Cardiac fibroblast (primary cell): ENCODE results near the gene GAPT.
A peak's percentile ranks its signal among the peaks of the same experiment; 100 is the strongest.
"Not testable (repeated sequence)": the region's sequence is repeated elsewhere in the genome, so short reads cannot be mapped to it uniquely, and the experiment has no call there.

Experiments used
- DNase-seq, 2 donors: peaks; one replicate each; pipeline versions ENCODE4 v3.0.0 to v3.0.0-alpha.2; 2010; ENCODE audit warnings: low read depth in 2 of 2
- H3K4me3 ChIP-seq, 2 donors: replicated peaks in 1 of 2; 1 replicate in 1 of 2; 2 replicates in 1 of 2; pipeline ENCODE4 v1.5.1; 2011; ENCODE audit warnings: low read depth in 2 of 2, low read length in 2 of 2, mild to moderate bottlenecking in 2 of 2, moderate library complexity in 1 of 2
- CTCF ChIP-seq: IDR thresholded peaks from one replicate; pipeline ENCODE4 v1.5.1; 2011; ENCODE audit warnings: low read depth, mild to moderate bottlenecking, low read length, inconsistent platforms

Gene GAPT

GRCh38 chr5:58505971-58506640 is 14.9 kb downstream of the GAPT start:
- no peak for TF ChIP-seq CTCF
- DNase-seq: no peak
- no peak overlapping the region for H3K4me3 ChIP-seq

- TF ChIP-seq CTCF: no peak
- no peak overlapping the region for H3K4me3 ChIP-seq
- DNase-seq: no peak
Measured at GRCh38 chr5:58507715-58508114, 16.5 kb downstream of the GAPT start.

- H3K4me3 ChIP-seq: no peak overlapping the region
- DNase-seq: no peak
- no peak for TF ChIP-seq CTCF
Measured at GRCh38 chr5:58517198-58517597, 26.0 kb downstream of the GAPT start.

- no peak overlapping the region for H3K4me3 ChIP-seq
- peak in 1 of 2 donors; percentile 29 for DNase-seq
- no peak for TF ChIP-seq CTCF
Measured at GRCh38 chr5:58523956-58524355, 32.7 kb downstream of the GAPT start.

GRCh38 chr5:58524571-58524970 is 33.3 kb downstream of the GAPT start:
- no peak for TF ChIP-seq CTCF
- no peak overlapping the region for H3K4me3 ChIP-seq
- DNase-seq: no peak

- no peak overlapping the region for H3K4me3 ChIP-seq
- TF ChIP-seq CTCF: no peak
- DNase-seq: no peak
Measured at GRCh38 chr5:58530942-58531490, 39.8 kb downstream of the GAPT start.

GRCh38 chr5:58541935-58542334 is 50.7 kb downstream of the GAPT start:
- not testable (repeated sequence) for DNase-seq, H3K4me3 ChIP-seq
